Stimulated activated CD4-positive, alpha-beta T cell treated with anti-CD3 and anti-CD28 coated beads, Interleukin-1b, Interleukin-23, amount 100 ng/mL, for 4 hours (primary cell): ENCODE measurements around the gene WDR33.
A peak's percentile ranks its signal among the peaks of the same experiment; 100 is the strongest.

Experiments used
- DNase-seq, 2 donors: peaks; one replicate each; pipeline ENCODE4 v3.0.0-alpha.2; 2020; ENCODE audit warnings: low read depth in 2 of 2

WDR33 gene

GRCh38 chr2:127719301-127720218 is 91.4 kb downstream of the WDR33 start:
- no peak for DNase-seq

- DNase-seq: no peak
Observed at GRCh38 chr2:127718271-127718670, 92.7 kb downstream of the WDR33 start.

GRCh38 chr2:127715778-127716449 is 95.1 kb downstream of the WDR33 start:
- no peak for DNase-seq

- DNase-seq: no peak
Observed at GRCh38 chr2:127713562-127713961, 97.4 kb downstream of the WDR33 start.

GRCh38 chr2:127712999-127713398 is 98.0 kb downstream of the WDR33 start:
- no peak for DNase-seq

- DNase-seq: no peak
Observed at GRCh38 chr2:127709336-127709735, 101.6 kb downstream of the WDR33 start.

GRCh38 chr2:127707890-127708648 is 102.9 kb downstream of the WDR33 start:
- DNase-seq: no peak

- no peak for DNase-seq
Observed at GRCh38 chr2:127706215-127706990, 104.6 kb downstream of the WDR33 start.

GRCh38 chr2:127705391-127706065 is 105.4 kb downstream of the WDR33 start:
- no peak for DNase-seq

- DNase-seq: no peak
Observed at GRCh38 chr2:127704641-127705390, 106.2 kb downstream of the WDR33 start.

GRCh38 chr2:127703282-127703681 is 107.7 kb downstream of the WDR33 start:
- no peak for DNase-seq

- no peak for DNase-seq
Observed at GRCh38 chr2:127702395-127703009, 108.5 kb downstream of the WDR33 start.

GRCh38 chr2:127701651-127702394 is 109.1 kb downstream of the WDR33 start:
- DNase-seq: peak; percentile 63 to 71

GRCh38 chr2:127701193-127701650 is 109.7 kb downstream of the WDR33 start, which contains the start of gene SFT2D3:
TSS of gene SFT2D3 (plus strand) at chr2:127701497. CDS start at chr2:127701529, 32 bp downstream.
- peak; percentile 80 to 86 for DNase-seq

GRCh38 chr2:127700527-127701192 is 110.3 kb downstream of the WDR33 start:
- no peak for DNase-seq

GRCh38 chr2:127698553-127699355 is 112.2 kb downstream of the WDR33 start:
- DNase-seq: no peak

GRCh38 chr2:127697482-127698180 is 113.3 kb downstream of the WDR33 start:
- DNase-seq: no peak
